22Rv1 (cell line): Measurements from ENCODE around the gene SC5D.
A peak's percentile ranks its signal among the peaks of the same experiment; 100 is the strongest.

Source experiments
- H3K27ac ChIP-seq: fragments of 450-650 bp; 2 replicates; pipeline ENCODE4 v1.5.1; 2017
- ZFX ChIP-seq: fragments of 450-650 bp; IDR thresholded peaks from 2 replicates; pipeline ENCODE4 v1.6.1; 2017; ENCODE audit warnings: antibody characterized with exemption, borderline replicate concordance
- TF ChIP-seq, protein P1 (sequence below): fragments of 450-650 bp; IDR thresholded peaks from 2 replicates; pipeline ENCODE4 v1.5.1; 2017; ENCODE audit warnings: mild to moderate bottlenecking

SC5D gene

DNA sequence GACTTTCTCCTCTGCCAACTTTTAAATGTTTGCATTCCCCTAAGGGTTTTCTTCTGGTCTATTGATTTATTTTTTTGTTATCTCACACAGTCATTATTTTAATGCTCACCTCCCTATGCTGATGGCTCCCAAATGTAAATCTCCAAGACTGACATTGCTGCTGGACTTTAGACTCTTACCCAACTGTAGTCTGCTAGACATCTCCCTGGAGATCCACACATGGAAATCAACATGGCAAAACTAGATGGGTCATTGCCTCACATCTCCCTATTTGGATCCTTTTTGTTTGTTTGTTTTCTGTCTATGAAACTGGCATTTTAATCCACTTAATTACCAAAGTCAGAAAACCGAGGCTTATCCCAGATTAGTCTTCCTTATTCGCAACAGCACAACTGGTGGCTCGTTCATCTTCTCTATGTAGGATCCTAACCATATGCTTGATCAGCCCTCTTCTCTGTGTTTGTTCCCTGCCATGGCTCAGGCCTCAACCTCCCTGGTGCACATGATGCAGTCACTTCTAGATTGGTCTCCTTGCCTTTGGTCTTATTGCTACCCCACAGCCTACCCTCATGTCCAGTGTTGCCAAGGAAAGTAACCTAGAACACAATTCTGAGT lies 37.3 kb downstream of the SC5D start:
- TF ChIP-seq, protein P1, sequence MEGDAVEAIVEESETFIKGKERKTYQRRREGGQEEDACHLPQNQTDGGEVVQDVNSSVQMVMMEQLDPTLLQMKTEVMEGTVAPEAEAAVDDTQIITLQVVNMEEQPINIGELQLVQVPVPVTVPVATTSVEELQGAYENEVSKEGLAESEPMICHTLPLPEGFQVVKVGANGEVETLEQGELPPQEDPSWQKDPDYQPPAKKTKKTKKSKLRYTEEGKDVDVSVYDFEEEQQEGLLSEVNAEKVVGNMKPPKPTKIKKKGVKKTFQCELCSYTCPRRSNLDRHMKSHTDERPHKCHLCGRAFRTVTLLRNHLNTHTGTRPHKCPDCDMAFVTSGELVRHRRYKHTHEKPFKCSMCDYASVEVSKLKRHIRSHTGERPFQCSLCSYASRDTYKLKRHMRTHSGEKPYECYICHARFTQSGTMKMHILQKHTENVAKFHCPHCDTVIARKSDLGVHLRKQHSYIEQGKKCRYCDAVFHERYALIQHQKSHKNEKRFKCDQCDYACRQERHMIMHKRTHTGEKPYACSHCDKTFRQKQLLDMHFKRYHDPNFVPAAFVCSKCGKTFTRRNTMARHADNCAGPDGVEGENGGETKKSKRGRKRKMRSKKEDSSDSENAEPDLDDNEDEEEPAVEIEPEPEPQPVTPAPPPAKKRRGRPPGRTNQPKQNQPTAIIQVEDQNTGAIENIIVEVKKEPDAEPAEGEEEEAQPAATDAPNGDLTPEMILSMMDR: no peak
- no peak for TF ChIP-seq ZFX
- no peak overlapping the region for H3K27ac ChIP-seq

DNA sequence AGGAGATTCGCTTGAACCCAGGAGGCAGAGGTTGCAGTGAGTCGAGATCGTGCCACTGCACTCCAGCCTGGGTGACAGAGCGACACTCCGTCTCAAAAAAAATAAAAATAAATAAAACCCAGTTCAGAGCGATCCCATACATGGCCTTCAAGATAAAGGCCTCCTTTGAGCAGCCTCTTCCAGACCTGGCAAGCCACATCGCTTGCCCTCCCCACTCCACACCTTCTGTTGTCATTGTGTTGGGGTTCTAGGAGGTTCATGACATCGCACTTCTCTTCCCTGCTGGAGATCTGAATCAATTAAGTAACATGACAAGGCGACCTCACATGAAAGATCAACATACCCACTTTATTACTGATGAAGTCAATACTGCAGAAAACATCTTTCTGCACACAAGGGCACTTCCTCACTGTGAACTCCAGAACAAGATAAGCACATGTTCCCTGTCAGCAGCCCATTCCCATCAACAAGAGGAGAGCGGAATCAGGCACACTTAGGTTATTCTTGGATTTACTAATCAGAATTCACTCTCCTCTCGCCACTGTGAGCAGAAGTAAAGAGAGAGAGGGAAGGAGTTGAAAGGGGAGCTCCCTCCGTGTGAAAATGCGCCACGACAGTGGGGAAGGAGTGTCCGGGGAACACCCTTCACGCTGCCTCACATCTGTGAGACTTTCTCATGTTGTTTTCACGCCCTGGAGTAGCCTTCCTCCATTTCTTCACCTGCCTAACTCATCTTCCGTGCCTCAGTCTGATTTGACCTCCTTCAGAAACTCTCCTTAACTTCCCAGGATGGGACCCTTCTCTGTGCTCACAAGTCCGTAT lies 38.3 kb downstream of the SC5D start:
- no peak overlapping the region for H3K27ac ChIP-seq
- TF ChIP-seq, protein P1: no peak
- no peak for TF ChIP-seq ZFX

DNA sequence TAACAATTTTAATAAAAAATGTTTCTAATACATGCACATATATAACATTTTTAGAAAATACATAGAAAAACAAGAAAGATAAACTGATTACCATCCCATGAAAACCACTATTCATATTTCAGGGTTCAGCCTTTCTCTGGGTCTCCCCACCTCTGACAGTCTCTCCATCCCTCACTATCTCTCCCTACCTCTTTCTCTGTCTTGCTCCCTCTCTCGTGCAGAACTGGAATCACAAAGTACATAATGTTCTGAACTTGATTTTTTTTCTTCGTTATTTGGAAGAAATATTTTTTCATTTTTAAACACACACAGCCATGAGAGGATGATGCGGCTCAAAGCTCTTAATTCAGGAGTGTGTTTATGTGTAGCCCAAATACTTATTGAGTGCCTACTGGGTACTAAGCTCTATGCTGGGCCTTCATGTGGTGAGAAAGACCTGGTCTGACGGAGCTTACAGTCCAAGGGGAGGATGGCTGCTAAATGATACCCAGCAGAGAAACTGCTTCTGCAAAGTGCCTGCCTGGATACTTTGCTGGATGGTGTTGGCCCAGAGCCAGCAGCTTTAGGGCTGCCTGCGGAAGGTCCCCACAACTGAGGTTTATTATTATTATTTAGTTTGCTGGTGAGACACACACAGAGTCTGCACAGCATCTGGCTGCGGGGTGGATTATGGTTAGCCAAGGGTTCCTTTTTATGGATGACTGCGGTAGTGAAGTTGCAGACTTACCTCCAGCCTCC lies 42.6 kb downstream of the SC5D start:
- no peak for TF ChIP-seq ZFX
- TF ChIP-seq, protein P1: peak; percentile 10; the same call in 1 of the 2 replicates
- no peak overlapping the region for H3K27ac ChIP-seq

DNA sequence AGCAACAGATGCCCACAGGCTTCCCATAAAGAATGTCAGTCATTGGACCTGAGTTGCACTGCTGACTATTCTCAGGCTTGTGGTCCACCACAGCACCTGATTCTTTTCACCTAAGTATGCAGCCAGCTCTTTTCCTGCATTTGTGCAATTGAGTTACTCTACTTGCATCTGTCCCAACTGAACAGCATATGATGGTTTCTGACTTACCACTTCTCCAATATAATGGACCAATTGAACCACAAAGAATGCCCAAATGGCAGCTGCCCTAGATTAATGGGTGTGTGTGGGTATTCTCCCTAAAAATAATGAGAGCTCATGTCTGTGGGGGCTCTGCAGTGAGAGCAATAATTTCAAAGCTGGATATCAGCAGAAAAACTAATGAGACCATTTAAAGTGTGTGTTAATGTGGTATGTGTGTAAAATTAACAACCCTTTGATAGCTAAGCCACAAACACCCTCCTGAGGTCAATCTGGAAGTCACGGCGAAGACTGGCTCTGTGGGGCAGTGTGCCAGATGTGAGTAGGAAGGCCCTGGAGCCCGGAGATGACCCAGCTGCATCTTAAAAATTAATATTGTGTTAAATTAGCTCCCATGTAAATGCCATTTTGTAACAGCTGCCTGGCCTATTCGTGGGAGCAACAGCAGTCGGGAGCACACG lies 43.8 kb downstream of the SC5D start:
- TF ChIP-seq ZFX: no peak
- TF ChIP-seq, protein P1: no peak
- H3K27ac ChIP-seq: no peak overlapping the region

DNA sequence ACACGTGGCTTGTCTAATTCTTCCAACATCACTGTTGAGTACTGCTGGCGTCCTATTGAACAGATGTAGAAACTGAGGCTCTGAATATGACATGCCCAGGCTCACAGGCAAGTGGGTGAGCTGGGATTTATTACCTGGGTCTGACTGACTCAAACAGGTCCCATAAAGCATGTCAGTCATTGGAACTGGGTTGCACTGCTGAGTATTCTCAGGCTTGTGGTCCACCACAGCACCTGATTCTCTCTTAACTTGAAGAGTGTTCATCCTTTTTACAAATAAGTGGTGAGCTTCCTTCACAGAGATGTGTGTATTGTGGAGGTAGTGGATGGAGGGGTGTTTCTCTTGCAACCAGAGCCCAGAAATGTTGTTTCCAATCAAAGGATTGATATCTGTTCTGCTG lies 44.5 kb downstream of the SC5D start:
- H3K27ac ChIP-seq: no peak overlapping the region
- no peak for TF ChIP-seq ZFX
- TF ChIP-seq, protein P1: no peak

DNA sequence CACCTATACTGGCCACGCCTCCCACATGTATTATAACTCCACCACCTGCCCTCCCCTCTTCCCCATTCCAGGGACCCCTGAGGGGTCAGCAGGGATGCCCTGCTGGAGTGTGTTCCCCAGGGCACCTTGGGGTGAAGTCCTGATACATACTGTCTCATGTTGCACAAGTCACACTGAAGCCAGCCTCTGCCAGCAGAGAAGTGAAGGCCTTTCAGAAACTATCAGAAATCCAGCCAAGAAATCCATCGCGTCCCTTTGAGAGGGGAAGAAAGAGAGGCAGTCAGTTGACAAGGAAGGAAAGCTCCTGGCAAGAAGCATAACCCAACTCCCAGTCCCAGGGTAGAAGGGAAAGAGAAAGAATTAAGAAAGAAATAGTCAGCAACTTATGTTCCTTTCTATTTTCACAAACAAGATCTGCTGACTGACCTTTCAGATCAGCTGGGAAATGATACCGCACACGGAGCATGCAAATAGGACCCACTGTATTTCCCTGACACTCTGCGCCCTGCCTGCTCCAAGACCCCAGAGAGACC lies 45.2 kb downstream of the SC5D start:
- TF ChIP-seq, protein P1: no peak
- no peak for TF ChIP-seq ZFX
- no peak overlapping the region for H3K27ac ChIP-seq
